GM12878 (cell line): ENCODE measurements around the gene LRP5. TPM values are rescaled to one million over a fixed set of nuclear protein-coding genes. Genes with fewer than 3 reads are reported as not detected.
A peak's percentile ranks its signal among the peaks of the same experiment; 100 is the strongest.

Source experiments
- ATAC-seq: fragments of 200-7000 bp; cut with Tn5 transposase; 3 replicates; pipeline ENCODE4 v1.9.1; 2020; ENCODE audit warnings: mild to moderate bottlenecking, moderate library complexity
- BruUV-seq: library from RNA; stranded (reverse); fragments of 400-500 nt; replicated peaks from 2 replicates; lab custom pipeline; 2021; lab: Mats Ljungman, UMichigan
- CTCF ChIA-PET: fragments of 300-600 bp; sonication (Branson Sonifier 250); formaldehyde crosslinking; extraction: SDS; loops from one replicate; lab custom pipeline; 2021; ENCODE audit warnings: inconsistent platforms; lab: Yijun Ruan, JAX
- POLR2A ChIA-PET: fragments of 350-600 bp; formaldehyde crosslinking; extraction: SDS; loops from one replicate; lab custom pipeline; 2021; ENCODE audit warnings: inconsistent platforms; lab: Charles Lee
- RAD21 ChIA-PET: fragments of 300-600 bp; sonication (Branson Sonifier 250); formaldehyde crosslinking; loops from one replicate; lab custom pipeline; 2023; ENCODE audit warnings: antibody characterized with exemption; ENCODE audit not compliant: unreplicated experiment; lab: Charles Lee
- SMC1A ChIA-PET: fragments of 300-600 bp; sonication (Branson Sonifier 250); formaldehyde crosslinking; loops from one replicate; lab custom pipeline; 2023; ENCODE audit not compliant: unreplicated experiment, uncharacterized antibody; lab: Charles Lee
- DNase-seq: peaks from one replicate; pipeline ENCODE4 v3.0.0-alpha.2; 2011; ENCODE audit warnings: low read depth, low spot score
- FAIRE-seq: peaks from 3 replicates; lab custom pipeline; 2011; peaks lifted over from hg19 to GRCh38; lab: Jason Lieb, UNC
- H2AFZ ChIP-seq: 2 replicates; pipeline ENCODE4 v1.6.0; 2011; ENCODE audit warnings: low read depth, low read length, control low read depth; ENCODE audit not compliant: control insufficient read depth
- H3K27ac ChIP-seq: 2 replicates; pipeline ENCODE4 v1.5.1; 2011; ENCODE audit warnings: control low read depth; ENCODE audit not compliant: control insufficient read depth, insufficient read depth
- H3K27me3 ChIP-seq, 2 experiments: replicated peaks in 1 of 2; 2 replicates each; pipeline versions ENCODE4 v1.6.0 to v1.6.1; 2011; ENCODE audit warnings: low read length in 1 of 2; ENCODE audit not compliant: control insufficient read depth in 2 of 2, insufficient read depth in 2 of 2
- H3K36me3 ChIP-seq, 2 experiments: 2 replicates each; pipeline ENCODE4 v1.5.1; 2011; ENCODE audit warnings: low read length in 1 of 2; ENCODE audit not compliant: control insufficient read depth in 2 of 2, insufficient read depth in 2 of 2
- H3K4me1 ChIP-seq: 2 replicates; pipeline ENCODE4 v1.6.1; 2011; ENCODE audit warnings: mild to moderate bottlenecking, low read length, moderate library complexity, mixed read lengths; ENCODE audit not compliant: control insufficient read depth, insufficient read depth
- H3K4me2 ChIP-seq: 2 replicates; pipeline ENCODE4 v1.6.0; 2011; ENCODE audit warnings: control low read depth; ENCODE audit not compliant: control insufficient read depth, insufficient read depth
- H3K4me3 ChIP-seq: fragments of 200-600 bp; sonication (generic); 2 replicates; pipeline ENCODE4 v1.5.1; 2016
- H3K79me2 ChIP-seq: 2 replicates; pipeline ENCODE4 v1.6.0; 2011; ENCODE audit warnings: low read length; ENCODE audit not compliant: control insufficient read depth, insufficient read depth
- H3K9ac ChIP-seq: 2 replicates; pipeline ENCODE4 v1.8.0; 2011; ENCODE audit warnings: low read length, control low read depth, mixed read lengths; ENCODE audit not compliant: control insufficient read depth, insufficient read depth
- H3K9me3 ChIP-seq: replicated peaks from 3 replicates; pipeline ENCODE4 v1.5.1; 2011; ENCODE audit warnings: mild to moderate bottlenecking, low read length; ENCODE audit not compliant: control insufficient read depth, insufficient read depth
- H4K20me1 ChIP-seq: 2 replicates; pipeline ENCODE4 v1.6.0; 2011; ENCODE audit not compliant: control insufficient read depth, insufficient read depth
- CTCF ChIP-seq, 3 experiments: IDR thresholded peaks in 2 of 3; conservative IDR thresholded peaks in 1 of 3; 2 replicates each; pipeline ENCODE4 v1.5.1; 2011; ENCODE audit warnings: low read depth in 3 of 3, low read length in 3 of 3, mild to moderate bottlenecking in 3 of 3, control low read depth in 2 of 3, moderate library complexity in 2 of 3, inconsistent platforms in 1 of 3, mixed read lengths in 1 of 3; ENCODE audit not compliant: control insufficient read depth in 2 of 3, insufficient read depth in 1 of 3; ENCODE audit errors: extremely low read depth in 1 of 3
- EP300 ChIP-seq, 2 experiments: fragments of 150-350 bp in 1 of 2; IDR thresholded peaks; 2 replicates each; pipeline ENCODE4 v1.6.1; 2011 to 2012; ENCODE audit warnings: low read depth in 2 of 2, low read length in 2 of 2, borderline replicate concordance in 1 of 2, improper control_type of control experiment in 1 of 2, inconsistent platforms in 1 of 2; ENCODE audit not compliant: control insufficient read depth in 1 of 2
- MAX ChIP-seq: IDR thresholded peaks from 2 replicates; pipeline ENCODE4 v1.6.1; 2012; ENCODE audit warnings: low read depth, low read length, improper control_type of control experiment
- MYB ChIP-seq: fragments of 150-350 bp; IDR thresholded peaks from 2 replicates; pipeline ENCODE4 v1.6.1; 2014; ENCODE audit warnings: mild to moderate bottlenecking, low read depth, low read length, borderline replicate concordance
- SPI1 ChIP-seq: IDR thresholded peaks from 2 replicates; pipeline ENCODE4 v1.6.1; 2011; ENCODE audit warnings: low read depth, mild to moderate bottlenecking, low read length, moderate library complexity, borderline replicate concordance; ENCODE audit not compliant: insufficient read depth
- YBX1 ChIP-seq: fragments of 450-650 bp; IDR thresholded peaks from 2 replicates; pipeline ENCODE4 v1.6.1; 2016; ENCODE audit warnings: antibody characterized with exemption
- WGBS: methylation state at CpG from one replicate; pipeline ENCODE4 v1.1.6; 2016; ENCODE audit warnings: low lambda C conversion rate; ENCODE audit not compliant: insufficient replicate concordance, insufficient coverage; ENCODE audit errors: missing lambda C conversion rate; 5-methylcytosine and 5-hydroxymethylcytosine counted together
- in situ Hi-C: fragments of 300-500 bp; cut with MboI; formaldehyde crosslinking; loops from 9 replicates; pipeline ENCODE4 v1.14.3; 2018; ENCODE audit warnings: mixed read lengths
- intact Hi-C: fragments of 100-400 bp; cut with micrococcal nuclease; formaldehyde crosslinking; loops from one replicate; pipeline ENCODE4 v1.14.2; 2022; ENCODE audit not compliant: unreplicated experiment
- polyA plus RNA-seq, 11 experiments: library from polyadenylated mRNA; depleted of rRNA in 4 of 11; unstranded in 6 of 11; stranded (reverse) in 5 of 11; fragments of >200 nt; fragmentation: Nextera tagmentation in 4 of 11; fragmentation: Illumina TruSeq in 1 of 11; extraction: Ambion mirVana in 4 of 11; extraction: Trizol in 1 of 11; gene quantifications; 1 replicate in 1 of 11; 2 replicates in 10 of 11; pipeline versions ENCODE4 v1.2.1 to v1.2.3, GENCODE V29; 2011 to 2016; ENCODE audit warnings: inconsistent platforms in 2 of 11, missing spikeins in 2 of 11, low read depth in 1 of 11
- small RNA-seq: library from RNA; depleted of rRNA; stranded (forward); fragments of <200 nt; gene quantifications from one replicate; pipeline ENCODE3, GENCODE V24; 2014
- total RNA-seq, 4 experiments: library from RNA; depleted of rRNA in 3 of 4; stranded (reverse); fragments of >200 nt in 3 of 4; fragmentation: Illumina TruSeq in 1 of 4; extraction: Trizol in 1 of 4; gene quantifications; 2 replicates each; pipeline versions ENCODE4 v1.2.1 to v1.2.3, GENCODE V29; 2013 to 2021

The LRP5 gene
- total and polyA plus RNA-seq, 10 of the 15 experiments (the other 5 are each of a cell fraction or from before 2014, with no cell fraction given): 0.37 to 34.0 (median 6.6) TPM

- no peak for TF ChIP-seq CTCF (IDR thresholded peaks at IDR 0.05 in 2 of 3, conservative IDR thresholded peaks at IDR 0.05 in 1 of 3; ENCODE audit: control insufficient read depth in 2 of 3, extremely low read depth in 1 of 3, insufficient read depth in 1 of 3, low read depth in 3 of 3, low read length in 3 of 3)
- no peak for TF ChIP-seq MAX
Measured at GRCh38 chr11:68497761-68498160, 185.4 kb downstream of the LRP5 start (continued).

GRCh38 chr11:68498321-68498720, 185.9 kb downstream of the LRP5 start:
- in situ Hi-C loops (no loop called here), intact Hi-C loops (no loop called here)
- ChIA-PET RAD21 (interaction anchor here (1.0 kb wide), 2 partner anchors 15 to 35 kb away, joined by 3 to 6 read pairs; no protein-coding TSS in a partner anchor), POLR2A (interaction anchor here (0.5 to 1.1 kb wide), 2 partner anchors 8 to 25 kb away, joined by 3 read pairs; no protein-coding TSS in a partner anchor), CTCF (no interaction called here), SMC1A (interaction anchor here (1.2 to 2.1 kb wide), 6 partner anchors 11 to 35 kb away, joined by 3 to 6 read pairs (median 4); no protein-coding TSS in a partner anchor)
- 45% methylated on average over 2 of the region's 2 CpGs for WGBS
- ATAC-seq (peak; percentile 19), DNase-seq (no peak), FAIRE-seq (no peak)
- H3K27ac ChIP-seq: peak overlapping the region; percentile 23; the same call in 1 of the 2 replicates
- BruUV-seq: no TSS peak
- TF ChIP-seq MYB (no peak), YBX1 (no peak), SPI1 (no peak), EP300 (IDR thresholded peaks at IDR 0.05; ENCODE audit: borderline replicate concordance in 1 of 2, control insufficient read depth in 1 of 2, low read depth in 2 of 2, low read length in 2 of 2) (no peak)
- H4K20me1 ChIP-seq: no peaks in the 10 kb centered on the region; the same call in 1 of the 2 replicates
- H3K27me3 ChIP-seq: no peaks in the 10 kb centered on the region
- H3K9ac ChIP-seq: no peak overlapping the region
- 0 out of 4 replicates have a peak, but pooled peaks cover 0 to 4% of the 10 kb centered on the region in 2 experiments for H3K36me3 ChIP-seq
- H3K79me2 ChIP-seq: peaks cover 90% of the 10 kb centered on the region
- H3K4me2 ChIP-seq: no peak overlapping the region
- no peak overlapping the region for H2AFZ ChIP-seq
- H3K4me1 ChIP-seq: peaks cover 52% of the 10 kb centered on the region
- no peaks in the 10 kb centered on the region for H3K9me3 ChIP-seq
- H3K4me3 ChIP-seq: 0 out of 2 replicates have a peak overlapping the region, but pooled peaks have one; percentile 44

Small RNA genes within 50 kb of the gene (small RNA-seq; reads per million reads assigned to genes)
- not detected for gene NDUFA3P2

Other genes starting within 250 kb of the LRP5 start
- 21.9 and 25.0 TPM in 2 replicates for gene CHKA, start 191.2 kb upstream of the LRP5 start, total RNA-seq (2014; rRNA removed)
- 23.4 and 25.4 TPM in 2 replicates for gene CHKA, start 191.2 kb upstream of the LRP5 start, total RNA-seq (2014; rRNA removed; fragmentation: Illumina TruSeq; extraction: Trizol)
- 21.2 and 23.6 TPM in 2 replicates for gene CHKA, start 191.2 kb upstream of the LRP5 start, total RNA-seq (2021)
- 27.6 and 32.8 TPM in 2 replicates for gene CHKA, start 191.2 kb upstream of the LRP5 start, polyA plus RNA-seq (2011; rRNA removed)
- gene CHKA, start 191.2 kb upstream of the LRP5 start, polyA plus RNA-seq (2014; fragmentation: Illumina TruSeq; extraction: Trizol): 20.6 and 33.6 TPM in 2 replicates
- gene CHKA, start 191.2 kb upstream of the LRP5 start, polyA plus RNA-seq (2014; fragmentation: Nextera tagmentation; extraction: Ambion mirVana): 1 to 10 TPM; 5.2 to 5.3 TPM
- 29.2 and 31.6 TPM in 2 replicates for gene CHKA, start 191.2 kb upstream of the LRP5 start, polyA plus RNA-seq (2014; rRNA removed)
- 10 to 100 TPM in 1 of 2 experiments, 1 to 10 TPM in 1; 5.3 to 15.6 TPM for gene CHKA, start 191.2 kb upstream of the LRP5 start, polyA plus RNA-seq (2016; fragmentation: Nextera tagmentation; extraction: Ambion mirVana)
- 12.5 and 15.5 TPM in 2 replicates for gene KMT5B, start 99.3 kb upstream of the LRP5 start, total RNA-seq (2014; rRNA removed)
- 18.8 and 19.6 TPM in 2 replicates for gene KMT5B, start 99.3 kb upstream of the LRP5 start, total RNA-seq (2014; rRNA removed; fragmentation: Illumina TruSeq; extraction: Trizol)
- gene KMT5B, start 99.3 kb upstream of the LRP5 start, total RNA-seq (2021): 19.6 and 19.9 TPM in 2 replicates
- gene KMT5B, start 99.3 kb upstream of the LRP5 start, polyA plus RNA-seq (2011; rRNA removed): 21.8 and 35.3 TPM in 2 replicates
- 20.5 and 28.2 TPM in 2 replicates for gene KMT5B, start 99.3 kb upstream of the LRP5 start, polyA plus RNA-seq (2014; fragmentation: Illumina TruSeq; extraction: Trizol)
- 1 to 10 TPM; 4.7 to 7.4 TPM for gene KMT5B, start 99.3 kb upstream of the LRP5 start, polyA plus RNA-seq (2014; fragmentation: Nextera tagmentation; extraction: Ambion mirVana)
- 12.4 and 14.3 TPM in 2 replicates for gene KMT5B, start 99.3 kb upstream of the LRP5 start, polyA plus RNA-seq (2014; rRNA removed)
- 10 to 100 TPM; 16.4 to 20.6 TPM for gene KMT5B, start 99.3 kb upstream of the LRP5 start, polyA plus RNA-seq (2016; fragmentation: Nextera tagmentation; extraction: Ambion mirVana)
- gene C11orf24, start 40.6 kb upstream of the LRP5 start, total RNA-seq (2014; rRNA removed): 43.3 and 43.7 TPM in 2 replicates
- 29.4 and 33.1 TPM in 2 replicates for gene C11orf24, start 40.6 kb upstream of the LRP5 start, total RNA-seq (2014; rRNA removed; fragmentation: Illumina TruSeq; extraction: Trizol)
- 61.7 and 74.6 TPM in 2 replicates for gene C11orf24, start 40.6 kb upstream of the LRP5 start, total RNA-seq (2021)
- gene C11orf24, start 40.6 kb upstream of the LRP5 start, polyA plus RNA-seq (2011; rRNA removed): 14.5 and 25.9 TPM in 2 replicates
- 18.5 and 39.0 TPM in 2 replicates for gene C11orf24, start 40.6 kb upstream of the LRP5 start, polyA plus RNA-seq (2014; fragmentation: Illumina TruSeq; extraction: Trizol)
- 1 to 10 TPM; 4.3 to 9.9 TPM for gene C11orf24, start 40.6 kb upstream of the LRP5 start, polyA plus RNA-seq (2014; fragmentation: Nextera tagmentation; extraction: Ambion mirVana)
- 63.4 and 70.3 TPM in 2 replicates for gene C11orf24, start 40.6 kb upstream of the LRP5 start, polyA plus RNA-seq (2014; rRNA removed)
- 100 to 1,000 TPM in 1 of 2 experiments, 10 to 100 TPM in 1; 93.4 to 104 TPM for gene C11orf24, start 40.6 kb upstream of the LRP5 start, polyA plus RNA-seq (2016; fragmentation: Nextera tagmentation; extraction: Ambion mirVana)
- 122 and 124 TPM in 2 replicates for gene PPP6R3, start 148.2 kb downstream of the LRP5 start, total RNA-seq (2014; rRNA removed)
- 122 and 123 TPM in 2 replicates for gene PPP6R3, start 148.2 kb downstream of the LRP5 start, total RNA-seq (2014; rRNA removed; fragmentation: Illumina TruSeq; extraction: Trizol)
- gene PPP6R3, start 148.2 kb downstream of the LRP5 start, total RNA-seq (2021): 93.5 and 94.5 TPM in 2 replicates
- 70.6 and 96.9 TPM in 2 replicates for gene PPP6R3, start 148.2 kb downstream of the LRP5 start, polyA plus RNA-seq (2011; rRNA removed)
- 77.6 and 80.1 TPM in 2 replicates for gene PPP6R3, start 148.2 kb downstream of the LRP5 start, polyA plus RNA-seq (2014; fragmentation: Illumina TruSeq; extraction: Trizol)
- 10 to 100 TPM; 12.4 to 32.0 TPM for gene PPP6R3, start 148.2 kb downstream of the LRP5 start, polyA plus RNA-seq (2014; fragmentation: Nextera tagmentation; extraction: Ambion mirVana)
- gene PPP6R3, start 148.2 kb downstream of the LRP5 start, polyA plus RNA-seq (2014; rRNA removed): 57.0 and 61.7 TPM in 2 replicates
- gene PPP6R3, start 148.2 kb downstream of the LRP5 start, polyA plus RNA-seq (2016; fragmentation: Nextera tagmentation; extraction: Ambion mirVana): 10 to 100 TPM; 68.6 to 83.0 TPM